Neutrophil (primary cell): Measurements from ENCODE around the gene DNAJB8.

ENCODE experiments used
- H3K27ac ChIP-seq: fragments of 200-600 bp; sonication (generic); 2 replicates; pipeline ENCODE4 v1.5.1; 2016; ENCODE audit warnings: mild to moderate bottlenecking, moderate library complexity
- H3K27me3 ChIP-seq: fragments of 200-600 bp; sonication (generic); 2 replicates; pipeline ENCODE4 v1.6.0; 2016; ENCODE audit warnings: mild to moderate bottlenecking
- H3K36me3 ChIP-seq: fragments of 200-600 bp; sonication (generic); 2 replicates; pipeline ENCODE4 v1.5.1; 2017
- H3K4me1 ChIP-seq, 2 experiments: fragments of 200-600 bp in 1 of 2; sonication (generic) in 1 of 2; 1 replicate in 1 of 2; 2 replicates in 1 of 2; pipeline versions ENCODE4 v1.5.1 to v1.6.1; 2013 to 2016; ENCODE audit warnings: low read depth in 1 of 2, low read length in 1 of 2, mild to moderate bottlenecking in 1 of 2, moderate library complexity in 1 of 2; ENCODE audit not compliant: control insufficient read depth in 1 of 2, insufficient read depth in 1 of 2
- H3K4me3 ChIP-seq, 2 experiments: fragments of 200-600 bp in 1 of 2; sonication (generic) in 1 of 2; 1 replicate in 1 of 2; 2 replicates in 1 of 2; pipeline ENCODE4 v1.5.1; 2013 to 2016; ENCODE audit warnings: low read depth in 1 of 2, low read length in 1 of 2, mild to moderate bottlenecking in 1 of 2, moderate library complexity in 1 of 2
- H3K9me3 ChIP-seq: fragments of 200-600 bp; sonication (generic); 2 replicates; pipeline ENCODE4 v1.5.1; 2016
- TF ChIP-seq, protein P1 (sequence below): fragments of 200-600 bp; sonication (generic); IDR thresholded peaks from 2 replicates; pipeline ENCODE4 v1.5.1; 2016; ENCODE audit warnings: antibody characterized with exemption

The DNAJB8 gene

DNA sequence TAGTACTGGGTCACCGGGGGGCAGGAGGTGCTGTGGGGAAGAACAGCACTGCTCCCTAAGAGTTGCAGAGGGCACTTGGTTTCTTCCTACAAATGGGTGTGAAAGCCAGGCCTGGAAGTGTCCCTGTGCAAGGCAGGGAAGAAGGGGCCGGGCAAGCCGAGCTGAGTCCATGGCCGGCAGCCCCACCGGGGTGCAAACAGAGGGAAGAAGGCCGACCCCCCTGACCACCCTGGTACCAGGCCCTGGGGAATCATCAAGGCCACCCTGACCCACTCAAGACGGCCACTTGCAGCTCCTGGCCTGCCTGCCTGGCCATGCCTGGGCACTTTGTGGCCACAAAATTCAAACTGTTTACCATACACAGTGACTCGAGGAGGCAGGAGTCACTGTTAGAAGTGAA lies 8.7 kb upstream of the DNAJB8 start:
- H3K36me3 ChIP-seq = no peaks in the 10 kb centered on the region
- peaks cover 54% of the 10 kb centered on the region for H3K27me3 ChIP-seq
- H3K4me1 ChIP-seq = no peaks in the 10 kb centered on the region
- no peaks in the 10 kb centered on the region for H3K9me3 ChIP-seq
- TF ChIP-seq, protein P1, sequence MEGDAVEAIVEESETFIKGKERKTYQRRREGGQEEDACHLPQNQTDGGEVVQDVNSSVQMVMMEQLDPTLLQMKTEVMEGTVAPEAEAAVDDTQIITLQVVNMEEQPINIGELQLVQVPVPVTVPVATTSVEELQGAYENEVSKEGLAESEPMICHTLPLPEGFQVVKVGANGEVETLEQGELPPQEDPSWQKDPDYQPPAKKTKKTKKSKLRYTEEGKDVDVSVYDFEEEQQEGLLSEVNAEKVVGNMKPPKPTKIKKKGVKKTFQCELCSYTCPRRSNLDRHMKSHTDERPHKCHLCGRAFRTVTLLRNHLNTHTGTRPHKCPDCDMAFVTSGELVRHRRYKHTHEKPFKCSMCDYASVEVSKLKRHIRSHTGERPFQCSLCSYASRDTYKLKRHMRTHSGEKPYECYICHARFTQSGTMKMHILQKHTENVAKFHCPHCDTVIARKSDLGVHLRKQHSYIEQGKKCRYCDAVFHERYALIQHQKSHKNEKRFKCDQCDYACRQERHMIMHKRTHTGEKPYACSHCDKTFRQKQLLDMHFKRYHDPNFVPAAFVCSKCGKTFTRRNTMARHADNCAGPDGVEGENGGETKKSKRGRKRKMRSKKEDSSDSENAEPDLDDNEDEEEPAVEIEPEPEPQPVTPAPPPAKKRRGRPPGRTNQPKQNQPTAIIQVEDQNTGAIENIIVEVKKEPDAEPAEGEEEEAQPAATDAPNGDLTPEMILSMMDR = no peak
- H3K4me3 ChIP-seq = no peak overlapping the region
- H3K27ac ChIP-seq = no peak overlapping the region

DNA sequence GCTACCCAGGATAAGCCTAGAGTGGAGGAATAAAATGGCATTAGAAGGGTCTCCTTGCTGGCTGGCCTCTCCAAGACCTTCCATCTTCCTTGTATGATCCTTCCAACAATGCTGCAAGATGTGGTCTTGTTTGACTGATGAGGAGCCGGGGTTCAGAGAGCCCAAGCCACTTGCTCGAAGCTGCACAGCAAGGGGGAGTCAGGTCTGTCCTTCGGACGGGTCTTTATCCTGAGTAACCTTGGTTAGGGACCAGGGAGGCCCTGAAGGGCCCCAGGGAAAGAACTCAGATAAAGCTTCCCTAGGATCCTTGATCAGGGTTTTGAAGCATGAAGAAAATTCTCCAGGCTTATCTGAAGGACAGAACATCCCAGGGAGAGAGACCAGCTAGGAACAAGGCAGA lies 7.0 kb upstream of the DNAJB8 start:
- no peaks in the 10 kb centered on the region for H3K4me1 ChIP-seq
- no peak overlapping the region for H3K27ac ChIP-seq
- H3K9me3 ChIP-seq = no peaks in the 10 kb centered on the region
- H3K36me3 ChIP-seq = no peaks in the 10 kb centered on the region
- peaks cover 38% of the 10 kb centered on the region for H3K27me3 ChIP-seq
- H3K4me3 ChIP-seq = no peak overlapping the region
- TF ChIP-seq, protein P1 = no peak

DNA sequence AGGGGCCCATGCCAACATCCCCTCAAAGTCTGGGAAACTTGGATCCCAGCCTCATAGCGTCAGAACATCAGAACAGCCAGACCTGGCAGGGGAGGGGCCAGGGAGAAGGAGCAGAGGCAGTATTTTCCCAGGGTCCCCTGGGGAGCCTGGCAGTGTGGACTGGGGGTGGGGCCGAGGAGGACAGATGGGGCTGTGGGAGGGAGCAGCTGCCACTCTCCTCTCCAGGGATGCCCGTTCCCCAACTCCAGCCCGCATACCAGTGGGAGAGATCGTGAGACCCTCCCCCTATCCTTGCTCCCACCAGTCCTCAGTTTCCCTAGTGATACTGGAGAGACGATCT lies 6.5 kb upstream of the DNAJB8 start:
- TF ChIP-seq, protein P1 = no peak
- Histone ChIP-seq H3K36me3 (no peaks in the 10 kb centered on the region), H3K4me1 (no peaks in the 10 kb centered on the region), H3K4me3 (no peak overlapping the region), H3K27me3 (peaks cover 33% of the 10 kb centered on the region), H3K9me3 (no peaks in the 10 kb centered on the region), H3K27ac (no peak overlapping the region)

DNA sequence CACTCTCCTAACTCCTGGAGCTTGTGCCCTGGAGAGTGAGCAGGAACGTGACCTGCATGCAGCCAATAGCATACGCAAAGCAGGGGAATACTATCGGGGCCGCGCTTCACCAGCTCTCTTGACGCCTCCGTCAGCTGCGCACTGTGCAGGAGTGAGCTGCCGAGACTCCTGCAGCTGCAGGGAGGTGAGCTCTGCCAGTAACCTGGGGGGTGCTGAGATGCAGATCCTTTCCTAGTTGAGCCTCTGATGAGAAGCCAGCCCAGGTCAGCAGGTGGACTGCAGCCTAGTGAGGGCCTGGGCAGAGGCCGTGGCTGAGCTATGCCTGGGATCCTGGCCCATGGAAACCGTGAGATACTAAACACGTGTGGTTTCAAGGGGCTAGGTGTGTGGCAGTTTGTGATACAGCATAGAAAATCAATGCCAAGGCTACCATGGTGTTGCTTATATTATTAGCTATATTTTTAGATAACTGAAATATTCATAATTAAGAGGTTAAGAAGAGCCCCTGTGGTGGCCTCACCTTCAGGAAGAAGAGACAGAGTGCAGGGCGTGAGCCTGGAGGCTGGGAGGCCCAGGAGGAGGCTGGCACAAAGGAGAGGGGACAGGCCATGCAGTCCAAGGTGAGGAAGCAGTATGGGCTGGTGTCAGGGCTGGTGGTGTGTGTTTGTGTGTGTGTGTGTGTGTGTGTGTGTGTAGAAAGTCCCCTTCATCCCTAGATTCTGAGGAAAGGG lies 5.9 kb upstream of the DNAJB8 start:
- peaks cover 32% of the 10 kb centered on the region for H3K27me3 ChIP-seq

DNA sequence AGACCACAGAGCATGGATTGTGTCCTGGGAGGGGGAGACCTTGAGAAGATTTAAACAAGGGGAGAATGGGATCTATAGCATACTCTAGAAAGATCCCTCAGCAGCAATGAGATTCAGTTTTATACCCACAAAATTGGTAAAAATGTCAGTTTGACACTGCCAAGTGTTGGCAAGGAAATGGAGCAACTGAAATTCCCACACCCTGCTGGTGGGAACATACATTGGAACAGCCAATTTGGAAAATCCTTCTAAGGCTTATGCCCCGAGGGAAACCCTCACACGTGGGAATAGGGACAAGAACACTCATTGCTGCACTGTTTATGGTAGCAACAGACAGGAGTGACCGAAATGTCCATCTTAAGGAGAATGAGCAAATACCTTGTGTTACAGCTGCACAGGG lies 5.0 kb upstream of the DNAJB8 start:
- Histone ChIP-seq H3K27ac (no peak overlapping the region), H3K27me3 (peaks cover 32% of the 10 kb centered on the region), H3K4me1 (no peaks in the 10 kb centered on the region), H3K36me3 (no peaks in the 10 kb centered on the region), H3K4me3 (no peak overlapping the region), H3K9me3 (no peaks in the 10 kb centered on the region)
- TF ChIP-seq, protein P1 = no peak

More for the DNA sequence above, 5.9 kb upstream of the DNAJB8 start:
- Histone ChIP-seq H3K9me3 (no peaks in the 10 kb centered on the region), H3K4me3 (no peak overlapping the region), H3K36me3 (no peaks in the 10 kb centered on the region), H3K4me1 (no peaks in the 10 kb centered on the region), H3K27ac (no peak overlapping the region)
- TF ChIP-seq, protein P1 = no peak
